ENCODE results near the gene MXRA7.
"Not testable (repeated sequence)": the region's sequence is repeated elsewhere in the genome, so short reads cannot be mapped to it uniquely, and the experiment has no call there.

MXRA7 gene

GRCh38 chr17:76721463-76721862 lies 10.7 kb upstream of the MXRA7 start:
- Histone ChIP-seq H3K4me1 (ENCODE audit: insufficient read depth, low read length) (no peaks in the 10 kb centered on the region), H3K27me3 (ENCODE audit: insufficient read depth, low read length) (no peaks in the 10 kb centered on the region), H3K4me3 (ENCODE audit: low read length) (no peak overlapping the region), H3K9ac (ENCODE audit: low read depth, low read length) (no peak overlapping the region), H3K36me3 (ENCODE audit: insufficient read depth, low read depth, low read length) (peaks cover 77% of the 10 kb centered on the region), H3K9me3 (ENCODE audit: insufficient read depth, low read depth, low read length) (no peaks in the 10 kb centered on the region), H3K27ac (ENCODE audit: low read length) (no peak overlapping the region)

GRCh38 chr17:76720941-76721340 lies 10.2 kb upstream of the MXRA7 start:
- Histone ChIP-seq H3K4me3 (ENCODE audit: low read length) (no peak overlapping the region), H3K36me3 (ENCODE audit: insufficient read depth, low read depth, low read length) (peaks cover 83% of the 10 kb centered on the region), H3K27me3 (ENCODE audit: insufficient read depth, low read length) (no peaks in the 10 kb centered on the region), H3K9me3 (ENCODE audit: insufficient read depth, low read depth, low read length) (no peaks in the 10 kb centered on the region), H3K4me1 (ENCODE audit: insufficient read depth, low read length) (no peaks in the 10 kb centered on the region), H3K9ac (ENCODE audit: low read depth, low read length) (no peak overlapping the region), H3K27ac (ENCODE audit: low read length) (no peak overlapping the region)

- no peak overlapping the region for H3K4me3 ChIP-seq (ENCODE audit: low read length)
- H3K4me1 ChIP-seq (ENCODE audit: insufficient read depth, low read length) = no peaks in the 10 kb centered on the region
- no peak overlapping the region for H3K9ac ChIP-seq (ENCODE audit: low read depth, low read length)
- H3K27ac ChIP-seq (ENCODE audit: low read length) = no peak overlapping the region
- H3K36me3 ChIP-seq (ENCODE audit: insufficient read depth, low read depth, low read length) = peaks cover 87% of the 10 kb centered on the region
- no peaks in the 10 kb centered on the region for H3K9me3 ChIP-seq (ENCODE audit: insufficient read depth, low read depth, low read length)
- H3K27me3 ChIP-seq (ENCODE audit: insufficient read depth, low read length) = no peaks in the 10 kb centered on the region
Measured at GRCh38 chr17:76720211-76720610, 9.4 kb upstream of the MXRA7 start.

- H3K4me1 ChIP-seq (ENCODE audit: insufficient read depth, low read length) = no peaks in the 10 kb centered on the region
- no peaks in the 10 kb centered on the region for H3K27me3 ChIP-seq (ENCODE audit: insufficient read depth, low read length)
- H3K36me3 ChIP-seq (ENCODE audit: insufficient read depth, low read depth, low read length) = peaks cover 79% of the 10 kb centered on the region
- no peak overlapping the region for H3K9ac ChIP-seq (ENCODE audit: low read depth, low read length)
- no peaks in the 10 kb centered on the region for H3K9me3 ChIP-seq (ENCODE audit: insufficient read depth, low read depth, low read length)
- H3K4me3 ChIP-seq (ENCODE audit: low read length) = no peak overlapping the region
- no peak overlapping the region for H3K27ac ChIP-seq (ENCODE audit: low read length)
Measured at GRCh38 chr17:76718516-76718915, 7.8 kb upstream of the MXRA7 start.

GRCh38 chr17:76716839-76717215 lies 6.1 kb upstream of the MXRA7 start:
- Histone ChIP-seq H3K4me1 (ENCODE audit: insufficient read depth, low read length) (no peaks in the 10 kb centered on the region), H3K36me3 (ENCODE audit: insufficient read depth, low read depth, low read length) (peaks cover 66% of the 10 kb centered on the region), H3K27ac (ENCODE audit: low read length) (no peak overlapping the region), H3K9me3 (ENCODE audit: insufficient read depth, low read depth, low read length) (no peaks in the 10 kb centered on the region), H3K27me3 (ENCODE audit: insufficient read depth, low read length) (no peaks in the 10 kb centered on the region), H3K4me3 (ENCODE audit: low read length) (no peak overlapping the region), H3K9ac (ENCODE audit: low read depth, low read length) (no peak overlapping the region)

GRCh38 chr17:76716146-76716838 lies 5.5 kb upstream of the MXRA7 start:
- peaks cover 61% of the 10 kb centered on the region for H3K36me3 ChIP-seq (ENCODE audit: insufficient read depth, low read depth, low read length)
- no peaks in the 10 kb centered on the region for H3K27me3 ChIP-seq (ENCODE audit: insufficient read depth, low read length)
- H3K4me1 ChIP-seq (ENCODE audit: insufficient read depth, low read length) = peaks cover 1% of the 10 kb centered on the region; the same call in 1 of the 2 replicates
- H3K9ac ChIP-seq (ENCODE audit: low read depth, low read length) = no peak overlapping the region
- H3K27ac ChIP-seq (ENCODE audit: low read length) = no peak overlapping the region
- no peaks in the 10 kb centered on the region for H3K9me3 ChIP-seq (ENCODE audit: insufficient read depth, low read depth, low read length)
- H3K4me3 ChIP-seq (ENCODE audit: low read length) = no peak overlapping the region

GRCh38 chr17:76715496-76715830 lies 4.7 kb upstream of the MXRA7 start:
- Histone ChIP-seq H3K4me3 (ENCODE audit: low read length) (no peak overlapping the region), H3K27me3 (ENCODE audit: insufficient read depth, low read length) (no peaks in the 10 kb centered on the region), H3K27ac (ENCODE audit: low read length) (no peak overlapping the region), H3K9ac (ENCODE audit: low read depth, low read length) (no peak overlapping the region), H3K4me1 (ENCODE audit: insufficient read depth, low read length) (peaks cover 4% of the 10 kb centered on the region; the same call in 1 of the 2 replicates), H3K36me3 (ENCODE audit: insufficient read depth, low read depth, low read length) (peaks cover 52% of the 10 kb centered on the region), H3K9me3 (ENCODE audit: insufficient read depth, low read depth, low read length) (no peaks in the 10 kb centered on the region)

GRCh38 chr17:76714822-76715495 lies 4.2 kb upstream of the MXRA7 start:
- peaks cover 6% of the 10 kb centered on the region; the same call in 1 of the 2 replicates for H3K4me1 ChIP-seq (ENCODE audit: insufficient read depth, low read length)
- H3K36me3 ChIP-seq (ENCODE audit: insufficient read depth, low read depth, low read length) = peaks cover 47% of the 10 kb centered on the region
- no peak overlapping the region for H3K27ac ChIP-seq (ENCODE audit: low read length)
- H3K27me3 ChIP-seq (ENCODE audit: insufficient read depth, low read length) = peaks cover 4% of the 10 kb centered on the region
- H3K9me3 ChIP-seq (ENCODE audit: insufficient read depth, low read depth, low read length) = no peaks in the 10 kb centered on the region
- H3K4me3 ChIP-seq (ENCODE audit: low read length) = no peak overlapping the region
- H3K9ac ChIP-seq (ENCODE audit: low read depth, low read length) = no peak overlapping the region

- H3K36me3 ChIP-seq (ENCODE audit: insufficient read depth, low read depth, low read length) = peaks cover 41% of the 10 kb centered on the region
Measured at GRCh38 chr17:76714336-76714735, 3.6 kb upstream of the MXRA7 start.

GRCh38 chr17:76713765-76714164 lies 3.0 kb upstream of the MXRA7 start:
- Histone ChIP-seq H3K27me3 (ENCODE audit: insufficient read depth, low read length) (peaks cover 16% of the 10 kb centered on the region), H3K9me3 (ENCODE audit: insufficient read depth, low read depth, low read length) (no peaks in the 10 kb centered on the region), H3K27ac (ENCODE audit: low read length) (no peak overlapping the region), H3K4me3 (ENCODE audit: low read length) (no peak overlapping the region), H3K4me1 (ENCODE audit: insufficient read depth, low read length) (peaks cover 15% of the 10 kb centered on the region), H3K9ac (ENCODE audit: low read depth, low read length) (no peak overlapping the region), H3K36me3 (ENCODE audit: insufficient read depth, low read depth, low read length) (peaks cover 35% of the 10 kb centered on the region)

More at GRCh38 chr17:76714336-76714735, 3.6 kb upstream of the MXRA7 start:
- no peak overlapping the region for H3K27ac ChIP-seq (ENCODE audit: low read length)
- H3K4me1 ChIP-seq (ENCODE audit: insufficient read depth, low read length) = peaks cover 10% of the 10 kb centered on the region; the same call in 1 of the 2 replicates
- no peak overlapping the region for H3K4me3 ChIP-seq (ENCODE audit: low read length)
- H3K9ac ChIP-seq (ENCODE audit: low read depth, low read length) = no peak overlapping the region
- peaks cover 10% of the 10 kb centered on the region for H3K27me3 ChIP-seq (ENCODE audit: insufficient read depth, low read length)
- no peaks in the 10 kb centered on the region for H3K9me3 ChIP-seq (ENCODE audit: insufficient read depth, low read depth, low read length)

- H3K4me3 ChIP-seq (ENCODE audit: low read length); H3K9me3 ChIP-seq (ENCODE audit: insufficient read depth, low read depth, low read length); H3K27ac ChIP-seq (ENCODE audit: low read length); H3K9ac ChIP-seq (ENCODE audit: low read depth, low read length): not testable (repeated sequence)
- Histone ChIP-seq H3K36me3 (ENCODE audit: insufficient read depth, low read depth, low read length) (peaks cover 24% of the 10 kb centered on the region), H3K4me1 (ENCODE audit: insufficient read depth, low read length) (peaks cover 24% of the 10 kb centered on the region), H3K27me3 (ENCODE audit: insufficient read depth, low read length) (peaks cover 23% of the 10 kb centered on the region)
Measured at GRCh38 chr17:76712321-76712720, 1.6 kb upstream of the MXRA7 start.
